Cerebellar nuclear complex (tissue), 1 donor: Measurements from ENCODE around the gene MICAL3.
A peak's percentile ranks its signal among the peaks of the same experiment; 100 is the strongest.
"Not testable (repeated sequence)": the region's sequence is repeated elsewhere in the genome, so short reads cannot be mapped to it uniquely, and the experiment has no call there.

Experiments
- DNase-seq, 2 experiments: peaks; one replicate each; lab custom pipeline; 2025; lab: John Stamatoyannopoulos, UW

MICAL3 gene

DNA sequence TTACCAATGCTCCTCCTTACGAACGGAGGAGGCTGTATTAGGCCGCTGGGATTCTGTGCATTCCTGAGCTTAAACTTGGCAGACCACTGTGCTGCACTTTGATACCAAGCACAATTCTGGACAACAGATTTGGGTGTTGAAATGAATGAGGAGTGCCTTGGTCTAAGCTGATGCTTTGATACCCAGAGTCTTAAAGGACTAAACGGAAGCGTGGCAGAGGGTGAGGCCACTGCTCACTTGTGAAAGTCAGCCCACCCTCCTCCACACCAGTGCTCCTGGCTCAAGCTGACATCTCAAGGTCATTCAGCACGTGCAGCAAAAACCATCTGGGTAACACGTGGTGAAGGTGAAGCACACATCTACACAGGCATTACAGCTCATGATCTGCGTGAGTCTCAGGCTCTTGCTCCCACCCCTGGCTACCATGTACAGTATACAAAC lies 85.9 kb downstream of the MICAL3 start:
- no peak for DNase-seq

GRCh38 chr22:17932457-17932856 lies 91.9 kb downstream of the MICAL3 start:
- not testable (repeated sequence) for DNase-seq

DNA sequence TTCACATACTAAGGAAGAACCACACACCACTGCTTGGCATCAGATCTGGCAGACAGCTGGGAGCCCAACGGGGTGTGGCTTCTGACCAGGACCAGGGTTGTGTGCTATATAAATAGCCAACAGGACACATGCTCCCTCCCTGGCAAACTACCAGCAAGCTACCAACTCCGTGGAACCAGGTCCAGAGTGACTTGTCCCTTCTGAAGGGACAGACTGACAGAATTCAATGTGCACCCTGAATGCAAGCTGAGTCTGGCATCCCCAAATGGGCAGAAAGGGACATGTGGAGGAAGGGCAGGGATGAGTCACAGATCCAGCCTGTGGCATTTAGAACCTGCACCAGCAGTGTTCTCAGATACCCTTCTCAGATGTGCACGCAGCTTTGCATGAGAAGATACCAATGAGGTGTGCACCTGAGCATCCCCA lies 92.9 kb downstream of the MICAL3 start:
- DNase-seq: peak; percentile 82 to 90

- DNase-seq: no peak
Observed at GRCh38 chr22:17930455-17931313, 93.7 kb downstream of the MICAL3 start.

GRCh38 chr22:17929909-17930308 lies 94.5 kb downstream of the MICAL3 start:
- no peak for DNase-seq

GRCh38 chr22:17928391-17928790 lies 96.0 kb downstream of the MICAL3 start:
- no peak for DNase-seq

DNA sequence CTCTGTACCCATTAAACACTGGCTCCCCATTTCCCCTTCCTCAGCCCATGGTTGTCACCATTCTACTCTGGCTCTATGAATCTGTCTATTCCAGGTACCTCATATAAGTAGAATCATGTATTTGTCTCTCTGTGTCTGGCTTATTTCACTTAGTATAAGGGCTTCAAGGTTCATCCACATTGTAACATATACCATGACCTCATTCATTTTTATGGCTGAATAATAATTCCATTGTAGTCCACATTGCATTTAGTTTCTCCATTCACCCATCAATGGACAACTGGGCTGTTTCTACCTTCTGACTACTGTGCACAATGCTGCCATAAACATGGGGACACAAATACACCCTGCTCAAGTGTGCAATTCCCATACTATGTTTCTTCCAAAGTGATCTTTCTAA lies 97.3 kb downstream of the MICAL3 start:
- DNase-seq: no peak

DNA sequence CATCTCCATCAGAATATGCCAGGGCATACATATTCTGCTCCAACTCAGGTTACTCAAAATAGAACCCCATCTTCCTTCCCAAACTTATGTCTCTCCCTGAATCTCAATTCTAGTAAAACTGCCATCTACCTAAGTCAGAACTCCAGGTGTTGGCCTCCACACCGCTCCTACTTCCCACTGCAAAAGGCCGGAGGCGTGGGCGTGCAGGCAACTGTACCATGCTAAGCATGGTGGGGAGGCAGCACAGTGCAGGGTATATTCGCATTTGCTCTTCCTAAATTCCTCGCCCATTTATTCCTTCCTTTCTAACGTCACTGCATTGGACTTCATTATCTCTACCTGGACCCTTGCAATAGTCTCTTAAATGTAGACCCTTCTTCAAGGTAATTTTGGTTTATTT lies 97.8 kb downstream of the MICAL3 start:
- DNase-seq: no peak

DNA sequence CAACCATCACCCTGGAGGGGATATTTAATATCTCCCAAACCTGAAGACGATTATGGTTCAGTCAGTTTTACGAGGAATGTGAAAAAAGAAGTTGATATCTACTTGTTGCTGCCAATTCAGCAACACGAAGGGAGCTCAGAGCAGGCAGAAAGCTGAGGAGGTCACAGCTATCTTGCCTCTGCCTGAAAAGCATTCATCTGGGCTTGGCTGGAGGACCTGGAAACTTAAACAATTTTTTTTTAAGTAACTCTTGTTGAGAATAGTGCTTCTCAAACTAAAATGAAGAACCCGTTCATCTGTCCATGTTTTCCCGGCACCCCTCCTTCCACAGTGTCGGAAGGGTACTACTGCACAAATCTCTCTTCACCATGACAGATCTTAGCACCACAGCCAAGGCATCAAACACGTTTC lies 98.9 kb downstream of the MICAL3 start:
- DNase-seq: no peak

- DNase-seq: no peak
Observed at GRCh38 chr22:17924735-17925364, 99.5 kb downstream of the MICAL3 start.

DNA sequence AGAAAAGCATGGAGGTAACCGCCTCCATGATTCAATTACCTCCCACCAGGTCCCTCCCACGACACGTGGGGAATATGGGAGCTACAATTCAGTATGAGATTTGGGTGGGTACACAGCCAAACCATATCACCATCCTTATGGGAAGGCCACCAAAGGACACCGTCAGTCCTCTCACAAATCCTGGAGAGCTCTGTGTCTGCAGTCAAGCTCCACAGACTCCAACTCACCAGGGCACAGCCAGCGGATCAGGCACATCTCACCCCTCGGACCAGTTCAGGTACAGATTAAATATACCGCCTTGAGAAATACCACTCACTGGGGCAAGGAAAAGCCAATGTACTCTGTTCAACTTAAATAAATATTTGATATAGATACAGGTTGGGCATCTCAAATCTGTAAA lies 100.3 kb downstream of the MICAL3 start:
- no peak for DNase-seq

DNA sequence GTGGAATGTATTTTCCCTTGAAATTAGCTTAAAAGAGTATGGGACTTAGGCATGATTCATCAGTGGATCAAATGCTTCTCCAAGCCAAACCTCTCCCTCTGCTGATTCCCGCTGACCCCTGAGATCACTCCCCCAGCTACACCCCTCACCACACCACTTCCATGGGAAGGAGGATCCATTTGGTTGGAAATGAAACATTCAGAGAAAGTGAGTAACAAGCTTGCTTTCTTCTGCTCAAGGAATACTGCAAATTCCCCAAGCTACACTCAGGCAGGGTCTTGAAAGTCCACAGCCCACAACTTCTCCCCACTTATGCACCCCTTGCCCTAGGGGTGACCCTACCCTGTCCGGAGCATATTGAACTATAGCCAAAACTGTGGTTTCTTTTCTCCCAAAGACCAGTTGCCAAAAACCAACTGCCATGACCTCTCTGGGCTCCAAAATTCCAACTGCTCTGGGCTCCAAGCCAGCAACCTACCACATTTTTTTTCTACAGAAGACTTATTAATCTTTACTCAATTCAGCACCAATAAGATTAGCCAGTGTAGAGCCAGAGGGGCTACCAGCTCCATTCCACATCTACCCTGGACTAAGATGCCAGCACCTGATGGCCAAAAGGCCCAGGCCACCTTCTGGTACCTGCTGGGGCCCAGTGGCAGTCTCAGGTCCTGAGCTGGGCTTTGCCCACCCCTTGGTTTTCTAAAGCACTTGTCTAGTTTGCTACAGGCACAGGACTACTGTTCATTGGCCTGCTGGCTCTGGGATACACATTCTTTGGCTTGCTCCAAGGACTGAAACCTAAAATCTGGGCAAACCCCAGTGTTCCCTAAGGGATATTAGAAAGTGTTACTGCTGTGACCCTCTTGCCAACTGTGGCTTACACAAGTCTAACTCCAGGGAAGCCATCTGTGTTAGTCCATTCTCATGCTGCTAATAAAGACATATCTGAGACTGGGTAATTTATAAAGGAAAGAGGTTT lies 101.1 kb downstream of the MICAL3 start:
- DNase-seq: no peak

DNA sequence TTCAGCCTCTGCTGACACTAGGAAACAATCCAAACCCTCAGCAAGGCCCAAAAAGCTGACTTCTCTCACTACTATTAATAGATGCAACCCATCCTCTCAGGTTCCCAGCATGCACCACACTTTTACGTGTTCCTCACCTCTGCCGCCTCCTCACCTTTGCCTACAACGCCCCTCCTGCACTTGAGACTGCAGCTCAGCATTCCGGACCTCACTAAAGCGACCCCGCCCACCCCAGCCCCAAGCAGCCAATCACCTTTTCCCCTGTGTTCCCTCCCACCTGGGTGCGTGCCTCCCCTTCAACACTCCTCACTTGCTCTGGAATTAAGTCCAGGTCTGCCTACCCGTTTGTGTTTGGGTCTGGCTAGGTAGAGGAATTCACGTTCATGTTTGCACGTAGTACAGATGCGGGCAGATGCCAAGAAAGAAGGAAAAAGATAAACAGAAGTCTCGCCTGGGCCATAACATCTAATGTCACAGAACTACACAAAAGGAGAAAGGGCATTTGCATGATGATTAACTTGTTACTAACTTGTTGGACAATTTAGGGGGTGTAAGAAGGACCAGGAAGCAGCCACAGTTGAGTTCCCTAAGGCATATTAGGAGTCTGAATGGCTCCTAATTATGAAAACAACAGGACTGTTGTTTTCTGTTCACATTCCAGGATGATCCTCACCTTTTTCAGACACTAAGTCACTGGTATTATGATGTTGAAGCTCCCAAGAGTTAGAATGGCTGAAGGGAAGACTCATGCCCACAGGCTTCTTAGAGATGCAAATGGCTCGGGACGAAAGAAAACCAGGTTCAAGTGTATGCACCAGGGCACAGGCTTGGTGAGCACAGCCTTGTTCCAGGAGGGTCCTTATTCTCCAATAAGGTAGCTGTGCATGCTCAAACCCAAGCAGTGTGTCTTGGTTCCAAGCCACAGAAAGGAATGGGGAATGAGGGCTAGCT lies 102.2 kb downstream of the MICAL3 start:
- DNase-seq: no peak

- DNase-seq: no peak
Observed at GRCh38 chr22:17920992-17921650, 103.2 kb downstream of the MICAL3 start.

DNA sequence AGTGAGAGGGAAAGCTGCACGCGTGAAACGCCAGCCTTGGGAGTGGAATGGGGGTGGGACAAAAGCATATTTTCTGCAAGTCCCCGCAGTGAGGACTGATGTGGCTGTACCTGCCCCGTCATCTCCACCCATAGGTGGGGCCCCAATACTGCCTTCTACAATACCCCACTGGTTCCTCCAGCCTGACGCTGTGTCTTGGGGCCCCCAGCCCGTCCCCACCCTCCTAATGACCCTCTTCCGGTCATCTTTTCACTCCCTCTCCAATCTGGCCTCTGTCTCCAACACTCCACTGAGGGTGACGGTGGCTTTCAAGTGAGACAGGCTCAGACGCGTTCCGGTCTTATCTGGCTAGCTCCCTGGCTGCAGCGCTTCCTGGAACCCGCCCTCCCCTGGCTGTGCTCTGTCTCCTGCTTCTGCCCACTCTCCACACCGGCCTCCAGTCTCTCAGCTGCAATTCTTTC lies 104.2 kb downstream of the MICAL3 start:
- DNase-seq: no peak

GRCh38 chr22:17919276-17920144 lies 104.9 kb downstream of the MICAL3 start:
- DNase-seq: no peak

- DNase-seq: no peak
Observed at GRCh38 chr22:17918840-17919239, 105.5 kb downstream of the MICAL3 start.

GRCh38 chr22:17917490-17917983 lies 106.8 kb downstream of the MICAL3 start:
- DNase-seq: no peak

DNA sequence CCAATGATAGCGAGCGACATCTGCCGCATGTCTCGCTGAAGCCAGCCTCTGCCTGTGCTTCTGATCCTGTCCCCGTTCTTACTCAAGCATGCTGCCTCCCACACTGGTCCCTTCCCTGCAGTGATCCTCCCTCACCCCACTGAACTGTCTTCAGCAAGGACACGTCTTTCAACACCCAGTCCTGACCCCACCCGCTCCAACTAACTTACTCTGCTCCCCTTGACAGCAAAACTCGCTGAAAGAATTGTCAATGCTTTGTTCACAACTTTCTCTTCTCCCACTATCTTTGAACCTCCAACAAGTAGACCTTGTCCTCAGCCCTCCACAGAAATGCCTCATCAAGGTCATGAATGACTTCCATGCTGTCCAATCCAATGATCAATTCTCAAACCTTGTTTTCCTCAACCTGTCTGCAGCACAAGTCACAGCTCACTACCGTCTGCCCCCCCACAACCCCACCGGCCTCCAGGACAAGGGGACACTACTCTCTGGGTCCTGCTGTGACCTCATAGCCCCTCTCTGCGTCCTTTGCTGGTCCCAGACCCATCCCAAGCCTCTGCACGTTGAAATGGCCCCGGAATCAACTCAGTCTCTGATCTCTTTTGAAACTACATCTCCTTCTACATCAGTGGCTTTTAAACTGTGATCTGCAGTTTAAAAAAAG lies 108.0 kb downstream of the MICAL3 start:
- DNase-seq: no peak
